Endothelial cell of coronary artery (primary cell): ENCODE measurements around the gene GIMAP7. TPM values are rescaled to one million over a fixed set of nuclear protein-coding genes. Genes with fewer than 3 reads are reported as not detected.

Experiments used
- total RNA-seq: library from RNA; depleted of rRNA; stranded (reverse); fragments of >200 nt; gene quantifications from 2 replicates; pipeline ENCODE4 v1.2.3, GENCODE V29; 2014

Gene GIMAP7
- total RNA-seq, result 16.2 and 41.9 TPM in 2 replicates

DNA sequence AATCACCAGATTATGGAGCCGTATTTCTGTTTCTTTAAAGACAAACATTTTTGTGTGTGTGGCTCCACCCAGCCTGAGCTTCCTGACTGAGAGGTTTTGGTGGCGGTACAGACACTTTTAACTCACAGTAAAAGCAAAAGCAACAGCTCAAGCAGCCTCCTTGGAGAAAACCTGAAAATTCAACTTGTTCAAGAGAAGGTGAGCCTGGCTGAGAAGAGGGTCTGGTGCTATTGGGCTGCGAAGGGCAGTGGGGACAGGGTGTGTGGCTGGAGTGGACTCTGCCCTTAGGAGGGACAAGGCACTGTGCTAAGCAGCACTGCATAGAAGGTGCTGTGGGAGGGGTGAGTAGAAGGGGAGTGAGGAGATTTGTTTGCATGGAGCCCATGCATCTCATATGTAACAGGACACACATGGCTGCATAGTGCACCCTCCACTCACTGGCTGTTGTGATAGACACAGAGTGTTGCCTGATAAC lies at the start of gene GIMAP7:
Gene GIMAP7, plus strand, starts transcription at position 125 of the 475 bp plus-strand sequence. CDS start 5,103 bp downstream, outside the sequence.

DNA sequence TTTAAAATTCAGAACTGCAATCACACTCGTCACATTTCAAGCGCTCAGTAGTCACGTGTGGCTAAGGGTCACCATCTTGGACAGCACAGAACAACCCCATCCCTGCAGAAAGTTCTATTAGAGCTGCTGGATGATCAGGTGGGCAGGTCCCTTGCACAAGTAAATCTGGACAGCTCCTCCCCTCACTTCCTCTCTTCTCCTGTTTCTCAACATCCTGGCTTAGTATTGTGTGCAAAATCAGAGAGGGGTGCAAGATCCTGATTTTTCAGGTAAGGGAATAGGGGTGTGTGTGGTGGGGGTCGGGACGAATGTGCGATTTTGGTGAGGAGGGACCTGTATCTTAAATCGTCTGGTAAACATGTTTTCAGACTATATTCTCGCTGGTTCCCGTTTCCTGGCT lies 52.5 kb downstream of the GIMAP7 start, which contains the start of gene GIMAP4:
Gene GIMAP4, plus strand, starts transcription at position 222 of the 400 bp plus-strand sequence. CDS start 2,512 bp downstream, outside the sequence.

Other genes with a start within 250 kb of the GIMAP7 start
- 0.19 TPM in 1 of 2 replicates, not detected in the other for gene LRRC61, start 191.5 kb upstream of the GIMAP7 start, total RNA-seq
- gene ACTR3C, start 191.3 kb upstream of the GIMAP7 start, total RNA-seq, result 0.19 TPM in 1 of 2 replicates, not detected in the other
- gene RARRES2, start 173.2 kb upstream of the GIMAP7 start, total RNA-seq, result 0.09 TPM in 1 of 2 replicates, not detected in the other
- 46.1 and 51.0 TPM in 2 replicates for gene REPIN1, start 146.1 kb upstream of the GIMAP7 start, total RNA-seq
- 7.3 and 8.5 TPM in 2 replicates for gene ZNF775, start 135.5 kb upstream of the GIMAP7 start, total RNA-seq
- 38.5 and 60.6 TPM in 2 replicates for gene GIMAP8, start 64.2 kb upstream of the GIMAP7 start, total RNA-seq
- gene GIMAP4, start 52.5 kb downstream of the GIMAP7 start, total RNA-seq, result 135 and 204 TPM in 2 replicates
- 73.6 and 150 TPM in 2 replicates for gene GIMAP6, start 117.5 kb downstream of the GIMAP7 start, total RNA-seq
- 47.5 and 55.9 TPM in 2 replicates for gene GIMAP2, start 170.8 kb downstream of the GIMAP7 start, total RNA-seq
- gene GIMAP1, start 201.7 kb downstream of the GIMAP7 start, total RNA-seq, result 12.9 and 14.3 TPM in 2 replicates
- gene GIMAP5, start 222.5 kb downstream of the GIMAP7 start, total RNA-seq, result 13.6 and 42.8 TPM in 2 replicates